Measurements from ENCODE around the gene TRAF3IP3.

Gene TRAF3IP3

GRCh38 chr1:209827384-209828262 is 71.8 kb downstream of the TRAF3IP3 start, which contains the start of gene UTP25:
UTP25 (plus strand) TSS chr1:209827972; CDS start chr1:209828064, 92 bp downstream.
- peak; percentile 80 for DNase-seq (ENCODE audit: low read depth)

GRCh38 chr1:209829716-209830115 is 73.9 kb downstream of the TRAF3IP3 start:
- DNase-seq (ENCODE audit: low read depth) = no peak

- no peak for DNase-seq (ENCODE audit: low read depth)
Measured at GRCh38 chr1:209830722-209831121, 74.9 kb downstream of the TRAF3IP3 start.

DNA sequence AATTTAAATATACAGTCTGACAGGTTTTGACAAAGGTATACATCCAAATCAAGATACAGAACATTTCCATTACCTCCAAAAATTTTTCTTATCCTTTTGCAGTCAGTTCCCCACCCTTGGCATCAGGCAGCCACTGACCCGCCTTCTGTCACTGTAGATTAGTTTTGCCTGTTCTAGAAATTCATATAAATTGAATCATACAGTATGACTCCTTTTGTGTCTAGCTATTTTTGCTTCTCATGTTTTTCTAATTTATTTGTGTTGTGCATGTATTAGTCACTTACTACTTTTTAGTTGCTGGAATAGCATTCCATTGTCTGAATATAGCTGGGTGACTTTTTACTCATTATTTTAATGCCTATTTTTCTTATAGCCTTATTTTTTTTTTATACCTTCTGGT is 75.8 kb downstream of the TRAF3IP3 start:
- no peak for DNase-seq (ENCODE audit: low read depth)

Measured in GM04503 (cell line).